ENCODE measurements around the gene RCL1. TPM values are rescaled to one million over a fixed set of nuclear protein-coding genes. Genes with fewer than 3 reads are reported as not detected.

The RCL1 gene
- total and polyA plus RNA-seq, 2 of the 13 experiments (the other 11 are each of a cell fraction or from before 2014, with no cell fraction given), result 22.3 to 31.6 TPM

GRCh38 chr9:4762108-4762885, 30.4 kb upstream of the RCL1 start (continued):
- TF ChIP-seq AFF4 (CRISPR knock-in tag; IDR thresholded peaks at IDR 0.05) (no peak), RFX5 (IDR thresholded peaks at IDR 0.05; ENCODE audit: low read depth, low read length) (no peak), KAT2B (IDR thresholded peaks at IDR 0.05; ENCODE audit: borderline replicate concordance, low read depth, low read length) (no peak), GABPB1 (CRISPR knock-in tag; IDR thresholded peaks at IDR 0.05) (peak; percentile 15), GLI4 (CRISPR knock-in tag; IDR thresholded peaks at IDR 0.05; ENCODE audit: borderline replicate concordance) (no peak), ZNF362 (CRISPR knock-in tag; IDR thresholded peaks at IDR 0.05; ENCODE audit: borderline replicate concordance) (no peak), RXRA (CRISPR knock-in tag; IDR thresholded peaks at IDR 0.05) (peak; percentile 83), ZFP90 (CRISPR knock-in tag; IDR thresholded peaks at IDR 0.05; ENCODE audit: borderline replicate concordance) (no peak), ZMYM2 (CRISPR knock-in tag; IDR thresholded peaks at IDR 0.05) (no peak), YY1 (IDR thresholded peaks at IDR 0.05; ENCODE audit: insufficient read depth, insufficient replicate concordance, low read depth, low read length) (no peak), MXD4 (CRISPR knock-in tag; IDR thresholded peaks at IDR 0.05) (no peak), ATF4 (CRISPR knock-in tag; IDR thresholded peaks at IDR 0.05) (no peak), GMEB1 (CRISPR knock-in tag; IDR thresholded peaks at IDR 0.05; ENCODE audit: borderline replicate concordance) (no peak), MTF2 (CRISPR knock-in tag; IDR thresholded peaks at IDR 0.05; ENCODE audit: borderline replicate concordance) (no peak), SRSF1 (optimal IDR thresholded peaks at IDR 0.05; ENCODE audit: low read depth, low read length) (no peak), GATAD2A (CRISPR knock-in tag; IDR thresholded peaks at IDR 0.05) (0 out of 2 replicates have a peak, but pooled peaks have one; percentile 20), KDM2A (CRISPR knock-in tag; IDR thresholded peaks at IDR 0.05; ENCODE audit: borderline replicate concordance, low read depth) (no peak), XRCC5 (optimal IDR thresholded peaks at IDR 0.05; ENCODE audit: low read length) (peak; percentile 31), MLLT10 (CRISPR knock-in tag; IDR thresholded peaks at IDR 0.05) (no peak), ZBTB42 (CRISPR knock-in tag; IDR thresholded peaks at IDR 0.05) (no peak), ZNF761 (CRISPR knock-in tag; conservative IDR thresholded peaks at IDR 0.05) (no peak), ZSCAN12 (CRISPR knock-in tag; IDR thresholded peaks at IDR 0.05) (no peak)

All from HepG2 (cell line).